Osteoblast (primary cell): Measurements from ENCODE around the gene CHERP. TPM values are rescaled to one million over a fixed set of nuclear protein-coding genes. Genes with fewer than 3 reads are reported as not detected.
"Not testable (repeated sequence)": the region's sequence is repeated elsewhere in the genome, so short reads cannot be mapped to it uniquely, and the experiment has no call there.

Experiments
- DNase-seq: peaks from one replicate; pipeline ENCODE4 v3.0.0; 2011; ENCODE audit warnings: low spot score, mixed read lengths; ENCODE audit not compliant: insufficient read length; ENCODE audit errors: missing footprints
- H2AFZ ChIP-seq: 2 replicates; pipeline ENCODE4 v1.6.0; 2011; ENCODE audit warnings: mild to moderate bottlenecking, low read length
- H3K27ac ChIP-seq: 2 replicates; pipeline ENCODE4 v1.5.1; 2011; ENCODE audit warnings: mild to moderate bottlenecking, low read depth, low read length, moderate library complexity
- H3K27me3 ChIP-seq: 2 replicates; pipeline ENCODE4 v1.6.0; 2012; ENCODE audit warnings: mild to moderate bottlenecking, control low read depth, inconsistent platforms, low read length, moderate library complexity; ENCODE audit not compliant: insufficient read depth
- H3K36me3 ChIP-seq: 2 replicates; pipeline ENCODE4 v1.5.1; 2011; ENCODE audit warnings: mild to moderate bottlenecking, low read length, control low read depth, moderate library complexity; ENCODE audit not compliant: insufficient read depth
- H3K4me1 ChIP-seq: 2 replicates; pipeline ENCODE4 v1.5.1; 2011; ENCODE audit warnings: mild to moderate bottlenecking, low read length, control low read depth, moderate library complexity; ENCODE audit not compliant: insufficient read depth
- H3K4me2 ChIP-seq: 2 replicates; pipeline ENCODE4 v1.6.0; 2011; ENCODE audit warnings: mild to moderate bottlenecking, low read length; ENCODE audit not compliant: insufficient read depth
- H3K4me3 ChIP-seq: fragments of 200-600 bp; sonication (generic); 3 replicates; pipeline ENCODE4 v1.5.1; 2012; ENCODE audit warnings: mild to moderate bottlenecking, low read length, inconsistent platforms; ENCODE audit not compliant: insufficient read depth
- H3K79me2 ChIP-seq: 2 replicates; pipeline ENCODE4 v1.6.0; 2012; ENCODE audit warnings: mild to moderate bottlenecking, low read length, control low read depth, inconsistent platforms; ENCODE audit not compliant: insufficient read depth
- H3K9me3 ChIP-seq: 2 replicates; pipeline ENCODE4 v1.5.1; 2011; ENCODE audit warnings: low read depth, low read length, control low read depth
- H4K20me1 ChIP-seq: 2 replicates; pipeline ENCODE4 v1.6.0; 2012; ENCODE audit warnings: mild to moderate bottlenecking, low read length, control low read depth; ENCODE audit not compliant: insufficient read depth
- total RNA-seq: library from RNA; depleted of rRNA; stranded (reverse); fragments of >200 nt; gene quantifications from 2 replicates; pipeline ENCODE4 v1.2.3, GENCODE V29; 2012
- TF ChIP-seq, protein P1 (sequence below): IDR thresholded peaks from 2 replicates; pipeline ENCODE4 v1.5.1; 2011; ENCODE audit warnings: mild to moderate bottlenecking, low read depth, low read length, moderate library complexity; ENCODE audit errors: extremely low read depth

CHERP gene
- total RNA-seq, 1 donor = 5.8 TPM

DNA sequence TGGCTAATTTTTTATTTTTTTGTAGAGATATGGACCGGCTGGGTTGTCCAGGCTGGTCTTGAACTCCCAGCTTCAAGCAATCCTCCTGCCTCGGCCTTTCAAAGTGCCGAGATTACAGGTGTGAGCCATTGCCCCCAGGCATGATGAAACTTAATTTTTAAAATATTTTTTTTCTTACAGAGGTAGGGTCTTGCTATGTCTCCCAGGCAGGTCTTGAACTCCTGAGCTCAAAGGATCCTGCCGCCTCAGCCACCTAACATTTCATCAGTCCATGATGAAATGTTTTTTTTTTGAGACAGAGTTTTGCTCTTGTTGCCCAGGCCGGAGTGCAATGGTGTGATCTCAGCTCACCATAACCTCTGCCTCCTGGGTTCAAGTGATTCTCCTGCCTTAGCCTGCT is 33.7 kb downstream of the CHERP start:
- TF ChIP-seq, protein P1, sequence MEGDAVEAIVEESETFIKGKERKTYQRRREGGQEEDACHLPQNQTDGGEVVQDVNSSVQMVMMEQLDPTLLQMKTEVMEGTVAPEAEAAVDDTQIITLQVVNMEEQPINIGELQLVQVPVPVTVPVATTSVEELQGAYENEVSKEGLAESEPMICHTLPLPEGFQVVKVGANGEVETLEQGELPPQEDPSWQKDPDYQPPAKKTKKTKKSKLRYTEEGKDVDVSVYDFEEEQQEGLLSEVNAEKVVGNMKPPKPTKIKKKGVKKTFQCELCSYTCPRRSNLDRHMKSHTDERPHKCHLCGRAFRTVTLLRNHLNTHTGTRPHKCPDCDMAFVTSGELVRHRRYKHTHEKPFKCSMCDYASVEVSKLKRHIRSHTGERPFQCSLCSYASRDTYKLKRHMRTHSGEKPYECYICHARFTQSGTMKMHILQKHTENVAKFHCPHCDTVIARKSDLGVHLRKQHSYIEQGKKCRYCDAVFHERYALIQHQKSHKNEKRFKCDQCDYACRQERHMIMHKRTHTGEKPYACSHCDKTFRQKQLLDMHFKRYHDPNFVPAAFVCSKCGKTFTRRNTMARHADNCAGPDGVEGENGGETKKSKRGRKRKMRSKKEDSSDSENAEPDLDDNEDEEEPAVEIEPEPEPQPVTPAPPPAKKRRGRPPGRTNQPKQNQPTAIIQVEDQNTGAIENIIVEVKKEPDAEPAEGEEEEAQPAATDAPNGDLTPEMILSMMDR = no peak
- Histone ChIP-seq H3K4me1 (no peaks in the 10 kb centered on the region), H3K4me2 (no peak overlapping the region), H3K79me2 (no peaks in the 10 kb centered on the region), H2AFZ (no peak overlapping the region), H3K27ac (no peak overlapping the region), H3K27me3 (no peaks in the 10 kb centered on the region), H3K36me3 (peaks cover 16% of the 10 kb centered on the region), H3K4me3 (no peak overlapping the region), H4K20me1 (no peaks in the 10 kb centered on the region), H3K9me3 (no peaks in the 10 kb centered on the region)
- no peak for DNase-seq

GRCh38 chr19:16506961-16507360 is 35.3 kb downstream of the CHERP start:
- Histone ChIP-seq H3K4me2 (no peak overlapping the region), H3K27ac (no peak overlapping the region), H3K4me3 (no peak overlapping the region), H3K27me3 (no peaks in the 10 kb centered on the region), H3K36me3 (peaks cover 20% of the 10 kb centered on the region), H3K79me2 (no peaks in the 10 kb centered on the region), H4K20me1 (no peaks in the 10 kb centered on the region), H3K4me1 (no peaks in the 10 kb centered on the region), H3K9me3 (no peaks in the 10 kb centered on the region), H2AFZ (no peak overlapping the region)
- TF ChIP-seq, protein P1 = no peak
- DNase-seq = peak; percentile 1

DNA sequence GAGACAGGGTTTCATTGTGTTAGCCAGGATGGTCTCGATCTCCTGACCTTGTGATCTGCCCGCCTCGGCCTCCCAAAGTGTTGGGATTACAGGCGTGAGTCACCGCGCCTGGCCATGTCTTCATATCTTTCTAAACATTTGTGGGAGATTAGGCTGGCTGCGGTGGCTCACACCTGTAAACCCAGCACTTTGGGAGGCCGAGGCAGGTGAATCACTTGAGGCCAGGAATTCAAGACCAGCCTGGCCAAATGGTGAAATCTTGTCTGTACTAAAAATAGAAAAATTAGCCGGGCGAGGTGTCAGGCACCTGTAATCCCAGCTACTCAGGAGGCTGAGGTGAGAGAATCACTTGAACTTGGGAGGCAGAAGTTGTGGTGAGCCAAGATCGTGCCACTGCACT is 36.1 kb downstream of the CHERP start:
- not testable (repeated sequence) for DNase-seq, H2AFZ ChIP-seq, H3K27me3 ChIP-seq, H3K4me1 ChIP-seq, H3K79me2 ChIP-seq, H3K27ac ChIP-seq, H3K4me3 ChIP-seq, H4K20me1 ChIP-seq, H3K4me2 ChIP-seq, H3K9me3 ChIP-seq
- H3K36me3 ChIP-seq = peaks cover 20% of the 10 kb centered on the region

- TF ChIP-seq, protein P1 = no peak
Measured at GRCh38 chr19:16504271-16504670, 38.0 kb downstream of the CHERP start.

More at GRCh38 chr19:16504271-16504670, 38.0 kb downstream of the CHERP start:
- DNase-seq = no peak
- peaks cover 18% of the 10 kb centered on the region for H3K36me3 ChIP-seq
- no peak overlapping the region for H3K4me3 ChIP-seq
- no peak overlapping the region for H3K4me2 ChIP-seq
- H2AFZ ChIP-seq = no peak overlapping the region
- H3K4me1 ChIP-seq = no peaks in the 10 kb centered on the region
- no peak overlapping the region for H3K27ac ChIP-seq
- no peaks in the 10 kb centered on the region for H3K9me3 ChIP-seq
- H3K79me2 ChIP-seq = no peaks in the 10 kb centered on the region
- H3K27me3 ChIP-seq = no peaks in the 10 kb centered on the region
- no peaks in the 10 kb centered on the region for H4K20me1 ChIP-seq
